B cell (primary cell): Measurements from ENCODE around the gene PLEKHH1. TPM values are rescaled to one million over a fixed set of nuclear protein-coding genes. Genes with fewer than 3 reads are reported as not detected.

Source experiments
- ATAC-seq: fragments of 200-7000 bp; cut with Tn5 transposase; one replicate; pipeline ENCODE4 v1.10.0; 2021; ENCODE audit warnings: low read depth, mild to moderate bottlenecking, moderate number of reproducible peaks, moderate library complexity
- CTCF ChIA-PET: fragments of 350-600 bp; sonication (Branson Sonifier 250); formaldehyde crosslinking; loops from one replicate; lab custom pipeline; 2021; ENCODE audit warnings: antibody characterized with exemption, inconsistent platforms; lab: Charles Lee
- POLR2A ChIA-PET: fragments of 350-600 bp; sonication (Branson Sonifier 250); formaldehyde crosslinking; loops from one replicate; lab custom pipeline; 2021; ENCODE audit warnings: antibody characterized with exemption; lab: Charles Lee
- DNase-seq: peaks from one replicate; pipeline ENCODE4 v3.0.0; 2013
- H2AFZ ChIP-seq: 2 replicates; pipeline ENCODE4 v1.6.1; 2012; ENCODE audit warnings: mild to moderate bottlenecking, low read depth, low read length; ENCODE audit not compliant: insufficient read depth, poor library complexity, severe bottlenecking
- H3K27ac ChIP-seq, 2 donors: 1 replicate in 1 of 2; 2 replicates in 1 of 2; pipeline ENCODE4 v1.5.1; 2012 to 2013; ENCODE audit warnings: low read length in 2 of 2, mild to moderate bottlenecking in 2 of 2, moderate library complexity in 1 of 2
- H3K27me3 ChIP-seq, 4 experiments: fragments of 200-600 bp in 1 of 4; sonication (generic) in 1 of 4; replicated peaks in 1 of 4; 1 replicate in 2 of 4; 2 replicates in 2 of 4; pipeline versions ENCODE4 v1.6.1 to v1.7.0; 2013 to 2016; ENCODE audit warnings: low read length in 3 of 4, mild to moderate bottlenecking in 2 of 4, mixed read lengths in 1 of 4, moderate library complexity in 1 of 4; ENCODE audit not compliant: insufficient read depth in 4 of 4, control insufficient read depth in 3 of 4; ENCODE audit errors: control extremely low read depth in 1 of 4
- H3K36me3 ChIP-seq, 2 experiments: replicated peaks in 1 of 2; 1 replicate in 1 of 2; 2 replicates in 1 of 2; pipeline versions ENCODE4 v1.6.1 to v1.7.1; 2013; ENCODE audit warnings: low read length in 1 of 2; ENCODE audit not compliant: insufficient read depth in 2 of 2, control insufficient read depth in 1 of 2; ENCODE audit errors: control extremely low read depth in 1 of 2, extremely low read depth in 1 of 2
- H3K4me1 ChIP-seq, 2 donors: fragments of 200-600 bp in 1 of 2; sonication (generic) in 1 of 2; 1 replicate in 1 of 2; 2 replicates in 1 of 2; pipeline versions ENCODE4 v1.5.1 to v1.6.1; 2013 to 2017; ENCODE audit warnings: low read length in 2 of 2; ENCODE audit not compliant: control insufficient read depth in 2 of 2, insufficient read depth in 2 of 2
- H3K4me2 ChIP-seq: replicated peaks from 2 replicates; pipeline ENCODE3; 2012; ENCODE audit warnings: mild to moderate bottlenecking, low read depth, low read length; ENCODE audit not compliant: poor library complexity, severe bottlenecking
- H3K4me3 ChIP-seq, 5 experiments: fragments of 200-600 bp in 1 of 5; sonication (generic) in 1 of 5; 1 replicate in 3 of 5; 2 replicates in 2 of 5; pipeline versions ENCODE4 v1.5.1 to v1.7.0; 2011 to 2016; ENCODE audit warnings: low read length in 4 of 5, mild to moderate bottlenecking in 4 of 5, low read depth in 2 of 5, control low read depth in 1 of 5, moderate library complexity in 1 of 5; ENCODE audit not compliant: insufficient read depth in 1 of 5; ENCODE audit errors: control extremely low read depth in 1 of 5, extremely low read depth in 1 of 5
- H3K79me2 ChIP-seq: fragments of 200-600 bp; sonication (generic); one replicate; pipeline ENCODE4 v1.6.0; 2016; ENCODE audit warnings: low read length; ENCODE audit not compliant: control insufficient read depth, insufficient read depth
- H3K9ac ChIP-seq: fragments of 200-600 bp; sonication (generic); 2 replicates; pipeline ENCODE4 v1.6.1; 2017; ENCODE audit warnings: mild to moderate bottlenecking, low read length, moderate library complexity
- H3K9me3 ChIP-seq, 3 donors: one replicate each; pipeline versions ENCODE4 v1.6.1 to v1.7.1; 2013; ENCODE audit warnings: low read length in 2 of 3; ENCODE audit not compliant: control insufficient read depth in 2 of 3, insufficient read depth in 1 of 3; ENCODE audit errors: control extremely low read depth in 1 of 3
- H4K20me1 ChIP-seq: 2 replicates; pipeline ENCODE4 v1.6.0; 2012; ENCODE audit warnings: mild to moderate bottlenecking, low read length; ENCODE audit not compliant: insufficient read depth, control insufficient read depth, poor library complexity, severe bottlenecking
- H3K27ac Mint-ChIP-seq: one replicate; pipeline ENCODE4 v1.8.0; 2021; ENCODE audit warnings: mixed read lengths
- H3K27me3 Mint-ChIP-seq: one replicate; pipeline ENCODE4 v1.8.0; 2021; ENCODE audit warnings: mixed read lengths
- H3K4me1 Mint-ChIP-seq: one replicate; pipeline ENCODE4 v1.8.0; 2021; ENCODE audit warnings: mixed read lengths
- H3K4me3 Mint-ChIP-seq: one replicate; pipeline ENCODE4 v1.8.0; 2021; ENCODE audit warnings: mixed read lengths
- H3K9me3 Mint-ChIP-seq: one replicate; pipeline ENCODE4 v1.8.0; 2022; ENCODE audit warnings: mixed read lengths; ENCODE audit not compliant: insufficient read depth
- EZH2 ChIP-seq: IDR thresholded peaks from 2 replicates; pipeline ENCODE4 v1.6.1; 2012; ENCODE audit warnings: borderline replicate concordance, low read depth, mild to moderate bottlenecking, moderate library complexity, low read length; ENCODE audit not compliant: insufficient read depth, poor library complexity, severe bottlenecking
- WGBS: methylation state at CpG from one replicate; pipeline ENCODE4 v1.1.5; 2013; ENCODE audit warnings: missing lambda C conversion rate; ENCODE audit not compliant: insufficient coverage; 5-methylcytosine and 5-hydroxymethylcytosine counted together
- intact Hi-C: fragments of 100-400 bp; cut with micrococcal nuclease; formaldehyde crosslinking; loops from one replicate; pipeline ENCODE4 v1.10.0; 2022
- polyA plus RNA-seq: library from polyadenylated mRNA; depleted of rRNA; stranded (reverse); fragments of >200 nt; gene quantifications from 2 replicates; pipeline ENCODE4 v1.2.3, GENCODE V29; 2012
- total RNA-seq, 2 donors: library from RNA; stranded (reverse); fragments of 120-200 nt in 1 of 2; gene quantifications; 1 replicate in 1 of 2; 2 replicates in 1 of 2; pipeline versions ENCODE4 v1.2.3 to v1.2.4, GENCODE V29; 2013 to 2022
- TF ChIP-seq, protein P1 (sequence below): fragments of 200-600 bp; IDR thresholded peaks from one replicate; pipeline ENCODE4 v1.8.0; 2022; ENCODE audit warnings: antibody characterized with exemption, mild to moderate bottlenecking

Gene PLEKHH1
- total and polyA plus RNA-seq, 2 donors (not counting 1 experiment from before 2014, with no cell fraction given) = 0.17 to 0.37 TPM

DNA sequence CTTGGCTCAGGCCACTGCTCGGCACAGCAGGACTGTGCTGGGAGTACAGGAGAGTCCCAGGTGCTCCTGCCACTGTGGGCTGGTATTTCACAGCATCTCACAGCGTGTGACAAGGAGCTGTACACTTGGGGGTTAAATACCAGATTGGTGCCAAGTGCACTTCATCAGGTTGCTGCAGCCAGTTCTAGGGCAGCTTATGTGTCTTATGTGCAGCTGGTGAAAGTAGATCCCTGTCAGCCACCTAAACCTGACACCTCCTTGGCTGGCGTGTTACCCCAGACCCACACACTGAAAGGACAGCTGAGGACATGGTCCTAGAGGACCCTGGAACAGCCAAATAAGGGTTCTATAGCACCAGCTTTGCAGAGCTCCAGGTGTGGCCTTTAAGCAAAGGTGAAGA is 18.9 kb downstream of the PLEKHH1 start:
- WGBS = 83% methylated on average over 3 of the region's 3 CpGs
- POLR2A ChIA-PET = no interaction called here
- no peak overlapping the region for H3K4me3 ChIP-seq
- Mint-ChIP-seq H3K9me3 (no peaks in the 10 kb centered on the region), H3K27ac (no peak overlapping the region), H3K4me3 (no peak overlapping the region), H3K27me3 (peaks cover 16% of the 10 kb centered on the region), H3K4me1 (no peaks in the 10 kb centered on the region)
- ATAC-seq (no peak), DNase-seq (no peak)
- intact Hi-C loops = no loop called here
- H3K9me3 ChIP-seq = no peaks in the 10 kb centered on the region
- H3K4me2 ChIP-seq = no peak overlapping the region
- H3K9ac ChIP-seq = no peak overlapping the region
- CTCF ChIA-PET = no interaction called here
- H3K27me3 ChIP-seq = peaks cover 0 to 5% (median 0%) of the 10 kb centered on the region in 4 experiments
- H4K20me1 ChIP-seq = no peaks in the 10 kb centered on the region
- no peaks in the 10 kb centered on the region for H3K79me2 ChIP-seq
- H2AFZ ChIP-seq = no peak overlapping the region
- TF ChIP-seq, protein P1, sequence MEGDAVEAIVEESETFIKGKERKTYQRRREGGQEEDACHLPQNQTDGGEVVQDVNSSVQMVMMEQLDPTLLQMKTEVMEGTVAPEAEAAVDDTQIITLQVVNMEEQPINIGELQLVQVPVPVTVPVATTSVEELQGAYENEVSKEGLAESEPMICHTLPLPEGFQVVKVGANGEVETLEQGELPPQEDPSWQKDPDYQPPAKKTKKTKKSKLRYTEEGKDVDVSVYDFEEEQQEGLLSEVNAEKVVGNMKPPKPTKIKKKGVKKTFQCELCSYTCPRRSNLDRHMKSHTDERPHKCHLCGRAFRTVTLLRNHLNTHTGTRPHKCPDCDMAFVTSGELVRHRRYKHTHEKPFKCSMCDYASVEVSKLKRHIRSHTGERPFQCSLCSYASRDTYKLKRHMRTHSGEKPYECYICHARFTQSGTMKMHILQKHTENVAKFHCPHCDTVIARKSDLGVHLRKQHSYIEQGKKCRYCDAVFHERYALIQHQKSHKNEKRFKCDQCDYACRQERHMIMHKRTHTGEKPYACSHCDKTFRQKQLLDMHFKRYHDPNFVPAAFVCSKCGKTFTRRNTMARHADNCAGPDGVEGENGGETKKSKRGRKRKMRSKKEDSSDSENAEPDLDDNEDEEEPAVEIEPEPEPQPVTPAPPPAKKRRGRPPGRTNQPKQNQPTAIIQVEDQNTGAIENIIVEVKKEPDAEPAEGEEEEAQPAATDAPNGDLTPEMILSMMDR = no peak
- no peak for TF ChIP-seq EZH2
- H3K4me1 ChIP-seq = no peaks in the 10 kb centered on the region
- no peak overlapping the region for H3K27ac ChIP-seq
- H3K36me3 ChIP-seq = no peaks in the 10 kb centered on the region

DNA sequence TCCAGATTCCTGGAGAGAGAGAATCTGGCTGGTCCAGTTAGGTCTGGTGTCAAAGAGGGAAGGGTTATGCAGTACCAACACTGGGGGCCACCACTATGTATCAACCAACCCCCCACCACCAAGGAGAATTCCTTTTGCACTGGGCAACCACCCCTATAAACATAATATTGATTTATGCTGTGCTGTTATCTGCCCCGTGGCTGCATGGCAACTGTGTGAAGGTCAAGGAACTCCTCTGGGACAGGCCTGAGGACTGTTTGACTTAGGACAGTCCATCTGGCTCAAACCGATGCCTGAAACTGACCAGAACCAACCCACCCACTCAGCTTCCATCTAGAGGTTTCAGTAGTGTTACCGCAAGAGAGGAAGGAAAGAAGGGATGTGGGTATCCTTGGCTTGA is 20.5 kb downstream of the PLEKHH1 start:
- H3K9me3 ChIP-seq = no peaks in the 10 kb centered on the region
- no peaks in the 10 kb centered on the region for H3K4me1 ChIP-seq
- peaks cover 0 to 3% (median 0%) of the 10 kb centered on the region in 4 experiments for H3K27me3 ChIP-seq
- no peaks in the 10 kb centered on the region for H4K20me1 ChIP-seq
- WGBS = 33% methylated on average over 1 of the region's 3 CpGs
- DNase-seq = no peak
- Mint-ChIP-seq H3K27ac (no peak overlapping the region), H3K4me3 (no peak overlapping the region), H3K27me3 (peaks cover 15% of the 10 kb centered on the region), H3K4me1 (no peaks in the 10 kb centered on the region), H3K9me3 (no peaks in the 10 kb centered on the region)
- ChIA-PET POLR2A (no interaction called here), CTCF (interaction anchor here (1.9 kb wide), 1 partner anchor 27 kb away, joined by 7 read pairs; no protein-coding TSS in a partner anchor)
- no peak overlapping the region for H3K4me2 ChIP-seq
- no peaks in the 10 kb centered on the region for H3K36me3 ChIP-seq
- TF ChIP-seq, protein P1 = no peak
- TF ChIP-seq EZH2 = no peak
- no peak overlapping the region for H3K27ac ChIP-seq
- no peak overlapping the region for H2AFZ ChIP-seq
- intact Hi-C loops = no loop called here
- H3K4me3 ChIP-seq = no peak overlapping the region
- H3K9ac ChIP-seq = no peak overlapping the region
- H3K79me2 ChIP-seq = no peaks in the 10 kb centered on the region
- no peak for ATAC-seq
